GM23338 (cell line): Measurements from ENCODE around the gene SORCS2. TPM values are rescaled to one million over a fixed set of nuclear protein-coding genes. Genes with fewer than 3 reads are reported as not detected.

ENCODE experiments used
- ATAC-seq: fragments of 200-7000 bp; cut with Tn5 transposase; 3 replicates; pipeline ENCODE4 v1.9.1; 2020
- DNase-seq: peaks from one replicate; pipeline ENCODE4 v3.0.0-alpha.2; 2015; ENCODE audit warnings: low spot score
- H2AFZ ChIP-seq: fragments of 200-600 bp; sonication (generic); 2 replicates; pipeline ENCODE4 v1.8.0; 2016; ENCODE audit warnings: antibody characterized with exemption, mild to moderate bottlenecking, moderate library complexity
- H3F3A ChIP-seq: fragments of 200-600 bp; sonication (generic); replicated peaks from 2 replicates; pipeline ENCODE4 v1.8.0; 2017; ENCODE audit warnings: antibody characterized with exemption, mixed run types, low read depth
- H3K27ac ChIP-seq: fragments of 200-600 bp; sonication (generic); 2 replicates; pipeline ENCODE4 v1.6.1; 2016; ENCODE audit warnings: low read depth
- H3K27me3 ChIP-seq: fragments of 200-600 bp; sonication (generic); 2 replicates; pipeline ENCODE4 v1.8.0; 2016; ENCODE audit warnings: mild to moderate bottlenecking, mixed run types, moderate library complexity; ENCODE audit not compliant: insufficient read depth
- H3K36me3 ChIP-seq: fragments of 200-600 bp; sonication (generic); 2 replicates; pipeline ENCODE4 v1.8.0; 2016; ENCODE audit warnings: mild to moderate bottlenecking; ENCODE audit not compliant: insufficient read depth
- H3K4me1 ChIP-seq: fragments of 200-600 bp; sonication (generic); 2 replicates; pipeline ENCODE4 v1.8.0; 2016; ENCODE audit warnings: mild to moderate bottlenecking, moderate library complexity; ENCODE audit not compliant: insufficient read depth
- H3K4me2 ChIP-seq: fragments of 200-600 bp; sonication (generic); 2 replicates; pipeline ENCODE4 v1.7.1; 2017; ENCODE audit warnings: mixed run types
- H3K4me3 ChIP-seq: fragments of 200-600 bp; sonication (generic); 2 replicates; pipeline ENCODE4 v1.6.1; 2016; ENCODE audit warnings: mixed run types
- H3K79me2 ChIP-seq: fragments of 200-600 bp; sonication (generic); replicated peaks from 2 replicates; pipeline ENCODE4 v1.8.0; 2017; ENCODE audit warnings: mild to moderate bottlenecking; ENCODE audit not compliant: insufficient read depth
- H3K9me2 ChIP-seq: fragments of 200-600 bp; sonication (generic); 2 replicates; pipeline ENCODE4 v1.8.0; 2017; ENCODE audit not compliant: insufficient read depth
- H4K20me1 ChIP-seq: fragments of 200-600 bp; sonication (generic); replicated peaks from 2 replicates; pipeline ENCODE4 v1.8.0; 2017; ENCODE audit warnings: mild to moderate bottlenecking; ENCODE audit not compliant: insufficient read depth
- H3K27ac Mint-ChIP-seq: 2 replicates; pipeline ENCODE4 v1.8.0; 2020; ENCODE audit warnings: inconsistent platforms, mild to moderate bottlenecking, moderate library complexity, mixed read lengths
- H3K27me3 Mint-ChIP-seq: 3 replicates; pipeline ENCODE4 v1.8.0; 2022; ENCODE audit warnings: low read depth, mild to moderate bottlenecking, moderate library complexity, mixed read lengths, inconsistent platforms; ENCODE audit not compliant: insufficient read depth, poor library complexity
- H3K36me3 Mint-ChIP-seq: 3 replicates; pipeline ENCODE4 v1.8.0; 2021; ENCODE audit warnings: low read depth, mild to moderate bottlenecking, inconsistent platforms, moderate library complexity, mixed read lengths
- H3K4me1 Mint-ChIP-seq: 3 replicates; pipeline ENCODE4 v1.8.0; 2020; ENCODE audit warnings: mild to moderate bottlenecking, inconsistent platforms, mixed read lengths
- H3K4me3 Mint-ChIP-seq: 3 replicates; pipeline ENCODE4 v1.8.0; 2021; ENCODE audit warnings: moderate library complexity, mild to moderate bottlenecking, inconsistent platforms, mixed read lengths
- H3K9me3 Mint-ChIP-seq: 3 replicates; pipeline ENCODE4 v1.8.0; 2020; ENCODE audit warnings: moderate library complexity, mild to moderate bottlenecking, inconsistent platforms, mixed read lengths
- CREB1 ChIP-seq: fragments of 250-450 bp; sonication (Bioruptor Pico); IDR thresholded peaks from 2 replicates; pipeline ENCODE4 v1.5.0; 2020; ENCODE audit warnings: low read depth, mild to moderate bottlenecking, moderate library complexity
- CTCF ChIP-seq, 2 experiments: fragments of 200-600 bp in 1 of 2; sonication (generic) in 1 of 2; conservative IDR thresholded peaks; 2 replicates each; pipeline versions ENCODE4 v1.5.1 to v1.6.1; 2016 to 2017; ENCODE audit warnings: antibody characterized with exemption in 2 of 2, low read depth in 2 of 2, mild to moderate bottlenecking in 2 of 2, moderate library complexity in 1 of 2
- ETS1 ChIP-seq: IDR thresholded peaks from 2 replicates; pipeline ENCODE4 v1.6.1; 2016; ENCODE audit warnings: antibody characterized with exemption
- EZH2 ChIP-seq: fragments of 200-600 bp; sonication (generic); IDR thresholded peaks from one replicate; pipeline ENCODE4 v1.8.0; 2017; ENCODE audit warnings: antibody characterized with exemption, mild to moderate bottlenecking, low read depth; ENCODE audit not compliant: unreplicated experiment
- EZH2phosphoT487 ChIP-seq: fragments of 200-600 bp; sonication (generic); IDR thresholded peaks from one replicate; pipeline ENCODE4 v1.8.1; 2018; ENCODE audit warnings: antibody characterized with exemption; ENCODE audit not compliant: unreplicated experiment
- JUNB ChIP-seq: IDR thresholded peaks from one replicate; pipeline ENCODE4 v1.6.1; 2016; ENCODE audit warnings: antibody characterized with exemption; ENCODE audit not compliant: unreplicated experiment
- NANOG ChIP-seq: IDR thresholded peaks from 2 replicates; pipeline ENCODE4 v1.6.1; 2016; ENCODE audit warnings: antibody characterized with exemption, borderline replicate concordance
- POLR2AphosphoS5 ChIP-seq: IDR thresholded peaks from 2 replicates; pipeline ENCODE4 v1.6.1; 2016; ENCODE audit warnings: antibody characterized with exemption, low read depth
- REST ChIP-seq: IDR thresholded peaks from one replicate; pipeline ENCODE4 v1.6.1; 2018; ENCODE audit warnings: antibody characterized with exemption; ENCODE audit not compliant: unreplicated experiment
- STAT1 ChIP-seq: IDR thresholded peaks from one replicate; pipeline ENCODE4 v1.6.1; 2016; ENCODE audit warnings: antibody characterized with exemption; ENCODE audit not compliant: unreplicated experiment
- ZNF114 ChIP-seq: fragments of 250-450 bp; sonication (Bioruptor Pico); IDR thresholded peaks from 2 replicates; pipeline ENCODE4 v1.5.0; 2020; ENCODE audit warnings: mild to moderate bottlenecking, moderate library complexity
- ZNF331 ChIP-seq: fragments of 250-450 bp; sonication (Bioruptor Pico); IDR thresholded peaks from 2 replicates; pipeline ENCODE4 v1.5.0; 2020; ENCODE audit warnings: low read depth, mild to moderate bottlenecking, moderate library complexity
- ZNF462 ChIP-seq: fragments of 250-450 bp; sonication (Bioruptor Pico); IDR thresholded peaks from 2 replicates; pipeline ENCODE4 v1.5.0; 2020; ENCODE audit warnings: mild to moderate bottlenecking, moderate library complexity
- polyA plus RNA-seq: library from polyadenylated mRNA; unstranded; fragments of >200 nt; fragmentation: Nextera tagmentation; extraction: Ambion mirVana; gene quantifications from 2 replicates; pipeline ENCODE4 v1.2.1, GENCODE V29; 2016
- total RNA-seq: library from RNA; depleted of rRNA; stranded (reverse); fragments of >200 nt; shearing (Covaris generic); gene quantifications from 2 replicates; pipeline ENCODE4 v1.2.3, GENCODE V29; 2014

The SORCS2 gene
- total and polyA plus RNA-seq, 2 experiments from 2014 or later: 0.47 to 2.4 TPM

GRCh38 chr4:7343950-7344349 lies 151.6 kb downstream of the SORCS2 start:
- TF ChIP-seq EZH2 (no peak), ETS1 (no peak), POLR2AphosphoS5 (no peak), REST (no peak), CREB1 (CRISPR knock-in tag) (no peak), NANOG (no peak), ZNF114 (CRISPR knock-in tag) (no peak), ZNF331 (CRISPR knock-in tag) (no peak), JUNB (no peak), CTCF (conservative IDR thresholded peaks at IDR 0.05; ENCODE audit: low read depth in 2 of 2) (no peak), ZNF462 (CRISPR knock-in tag) (no peak), STAT1 (no peak), EZH2phosphoT487 (no peak)
- H4K20me1 ChIP-seq: no peaks in the 10 kb centered on the region
- ATAC-seq: no peak

More at GRCh38 chr4:7343950-7344349, 151.6 kb downstream of the SORCS2 start:
- Histone ChIP-seq H3K9me2 (0 out of 2 replicates have a peak, but pooled peaks cover 6% of the 10 kb centered on the region), H3F3A (no peaks in the 10 kb centered on the region), H3K4me1 (no peaks in the 10 kb centered on the region), H3K79me2 (no peaks in the 10 kb centered on the region), H3K27ac (no peak overlapping the region), H3K4me2 (no peak overlapping the region), H3K27me3 (no peaks in the 10 kb centered on the region), H3K36me3 (no peaks in the 10 kb centered on the region), H3K4me3 (no peak overlapping the region), H2AFZ (no peak overlapping the region)
- Mint-ChIP-seq H3K27ac (no peak overlapping the region), H3K4me1 (no peaks in the 10 kb centered on the region; the same call in 2 of the 3 replicates), H3K9me3 (no peaks in the 10 kb centered on the region; the same call in 1 of the 3 replicates), H3K27me3 (peaks cover 7% of the 10 kb centered on the region), H3K4me3 (no peak overlapping the region), H3K36me3 (peaks cover 3% of the 10 kb centered on the region; the same call in 2 of the 3 replicates)
- no peak for DNase-seq
